GM18499 (cell line): ENCODE results near the gene KRT9.
"Not testable (repeated sequence)": the region's sequence is repeated elsewhere in the genome, so short reads cannot be mapped to it uniquely, and the experiment has no call there.

ENCODE experiments used
- ATAC-seq: cut with Tn5 transposase; IDR thresholded peaks from one replicate; pipeline ENCODE4 v1.9.1; 2021; ENCODE audit warnings: moderate number of reproducible peaks; ENCODE audit not compliant: insufficient read depth, unreplicated experiment

The KRT9 gene

DNA sequence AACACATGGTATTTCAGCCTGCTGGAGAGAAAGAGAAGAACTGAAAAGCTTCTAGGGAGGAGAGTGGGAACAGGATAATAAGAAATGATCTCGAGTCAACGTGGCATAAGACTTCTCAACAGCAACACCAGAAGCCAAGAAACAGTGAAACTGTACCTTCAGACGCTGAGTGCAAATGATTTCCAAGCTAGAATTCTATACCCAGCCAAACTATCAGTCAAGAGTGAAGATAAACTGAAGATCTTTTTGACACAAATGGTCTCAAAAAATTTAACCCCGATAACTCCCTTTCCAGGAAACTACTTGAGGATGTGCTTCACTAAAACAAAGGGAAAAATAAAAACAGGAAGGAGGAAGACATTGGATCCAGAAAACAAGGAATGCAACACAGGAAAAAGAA, 35.1 kb upstream of the KRT9 start:
- ATAC-seq: not testable (repeated sequence)

- no peak for ATAC-seq
Measured at GRCh38 chr17:41602524-41602923, 30.7 kb upstream of the KRT9 start.

GRCh38 chr17:41600318-41600717, 28.5 kb upstream of the KRT9 start:
- no peak for ATAC-seq

DNA sequence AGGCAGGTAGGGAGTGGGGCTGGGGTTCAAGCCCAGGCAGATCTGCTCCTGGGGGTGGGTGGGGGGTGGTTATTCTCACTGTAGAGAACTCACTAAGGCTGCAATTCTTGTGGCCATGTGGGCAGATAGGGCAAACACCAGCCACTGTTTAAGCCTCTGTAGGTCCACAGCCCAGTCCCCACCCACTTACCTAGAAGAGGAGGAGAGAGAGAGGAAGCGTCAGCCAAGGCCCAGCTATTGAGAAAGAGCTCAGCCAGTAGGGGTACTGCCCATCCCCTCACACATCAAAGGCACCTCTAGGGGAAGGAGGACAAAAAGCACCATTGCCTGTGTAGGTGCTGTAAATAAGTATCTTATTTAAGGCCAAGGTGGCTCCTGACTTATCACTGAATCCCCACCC, 27.8 kb upstream of the KRT9 start:
- no peak for ATAC-seq

- ATAC-seq: no peak
Measured at GRCh38 chr17:41595585-41595984, 23.7 kb upstream of the KRT9 start.

- ATAC-seq: no peak
Measured at GRCh38 chr17:41594363-41594915, 22.6 kb upstream of the KRT9 start.

DNA sequence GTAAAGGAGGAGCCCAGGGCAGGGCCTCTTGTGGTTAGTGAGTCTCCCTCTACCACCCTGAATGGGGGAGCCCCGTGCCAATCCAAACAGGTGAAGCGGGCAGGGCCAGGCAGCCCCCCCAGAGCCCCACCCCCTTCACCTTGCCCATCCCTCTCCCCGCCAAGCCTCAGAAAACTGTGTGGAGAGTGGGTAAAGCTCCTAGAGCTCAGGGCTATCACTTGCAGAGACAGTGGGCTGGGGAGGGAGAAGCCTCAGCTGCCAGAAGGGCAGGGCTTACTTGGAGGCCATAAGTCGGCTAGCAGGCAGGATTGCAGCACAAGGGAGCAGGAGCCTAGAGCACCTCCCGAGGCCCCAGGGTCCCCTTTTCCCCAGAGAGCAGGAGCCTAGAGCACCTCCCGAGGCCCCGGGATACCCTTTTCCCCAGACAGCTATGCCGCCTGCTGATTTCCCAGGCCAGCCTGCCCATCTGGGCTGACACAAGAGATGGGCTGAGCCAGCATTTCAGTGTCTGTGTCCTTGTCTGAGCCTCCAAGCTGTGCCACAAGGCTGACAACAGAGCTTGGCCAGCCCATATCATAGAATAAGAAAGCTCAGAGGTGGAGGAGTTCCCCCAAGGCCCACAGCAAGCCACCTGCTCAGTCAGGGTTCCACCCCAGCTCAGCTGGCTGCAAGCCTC, 21.6 kb upstream of the KRT9 start:
- ATAC-seq: no peak

DNA sequence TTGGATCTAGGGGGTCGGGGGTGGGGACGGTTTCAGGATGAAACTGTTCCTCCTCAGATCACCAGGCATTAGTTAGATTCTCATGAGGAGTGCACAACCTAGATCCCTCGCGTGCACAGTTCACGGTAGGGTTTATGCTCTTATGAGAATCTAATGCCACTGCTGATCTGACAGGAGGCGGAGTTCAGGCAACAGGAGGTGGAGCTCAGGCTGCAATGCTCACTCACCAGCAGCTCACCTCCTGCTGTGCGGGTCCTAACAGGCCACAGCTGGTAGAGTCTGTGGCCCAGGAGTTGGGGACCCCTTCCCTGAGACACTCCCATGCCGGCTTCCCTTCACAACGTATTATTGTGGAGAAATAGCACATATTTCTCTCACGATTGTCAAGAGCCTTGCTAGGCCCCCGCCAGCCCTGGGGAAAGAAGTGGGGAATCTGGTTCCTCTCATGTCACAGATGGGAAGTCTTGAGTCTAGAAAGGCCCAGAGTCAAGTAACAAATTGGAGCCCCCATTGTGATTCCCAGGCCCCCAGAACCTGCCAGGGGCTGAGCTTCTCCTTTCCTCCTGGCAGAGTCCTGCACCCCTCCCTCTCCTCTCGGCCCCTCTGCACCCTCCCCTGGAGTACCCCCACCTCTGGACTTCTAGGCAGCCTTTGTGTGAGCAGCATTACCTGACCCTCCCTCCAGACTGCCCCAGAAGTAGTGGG, 20.9 kb upstream of the KRT9 start:
- no peak for ATAC-seq

- ATAC-seq: no peak
Measured at GRCh38 chr17:41589301-41589700, 17.4 kb upstream of the KRT9 start.

- ATAC-seq: no peak
Measured at GRCh38 chr17:41588126-41588810, 16.4 kb upstream of the KRT9 start.

GRCh38 chr17:41586863-41587495, 15.1 kb upstream of the KRT9 start, which contains the start of gene KRT14:
Gene KRT14, minus strand, starts transcription at chr17:41586895. Its CDS starts 61 bp downstream, at chr17:41586834.
- no peak for ATAC-seq

GRCh38 chr17:41585301-41586056, 13.6 kb upstream of the KRT9 start:
- no peak for ATAC-seq

DNA sequence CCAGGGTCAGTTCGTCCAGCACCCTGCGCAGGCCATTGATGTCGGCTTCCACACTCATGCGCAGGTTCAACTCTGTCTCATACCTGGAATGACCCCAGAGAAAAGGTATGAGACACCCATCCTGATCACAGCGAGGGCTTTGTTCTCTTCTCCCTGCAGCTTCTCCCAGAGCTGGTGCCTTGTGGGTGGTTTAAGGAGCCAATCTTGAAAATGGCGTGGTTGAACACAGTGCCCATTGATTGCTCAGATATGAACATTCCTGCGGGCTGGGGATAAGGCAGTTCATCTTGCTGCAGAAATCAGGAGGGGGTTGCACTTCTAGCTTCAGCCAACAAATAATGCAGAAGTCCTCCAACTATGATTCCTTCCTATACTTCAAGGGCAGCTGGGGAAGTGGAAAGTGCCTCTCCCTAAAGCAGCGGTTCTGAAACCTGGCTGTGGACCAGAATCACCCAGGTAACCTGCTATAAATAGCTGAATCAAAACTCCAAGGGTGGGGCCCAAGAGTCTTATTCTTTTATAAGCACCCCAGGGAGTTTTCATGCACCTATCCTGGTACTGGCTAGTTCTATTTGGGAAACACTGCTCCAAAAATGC, 12.6 kb upstream of the KRT9 start:
- not testable (repeated sequence) for ATAC-seq

DNA sequence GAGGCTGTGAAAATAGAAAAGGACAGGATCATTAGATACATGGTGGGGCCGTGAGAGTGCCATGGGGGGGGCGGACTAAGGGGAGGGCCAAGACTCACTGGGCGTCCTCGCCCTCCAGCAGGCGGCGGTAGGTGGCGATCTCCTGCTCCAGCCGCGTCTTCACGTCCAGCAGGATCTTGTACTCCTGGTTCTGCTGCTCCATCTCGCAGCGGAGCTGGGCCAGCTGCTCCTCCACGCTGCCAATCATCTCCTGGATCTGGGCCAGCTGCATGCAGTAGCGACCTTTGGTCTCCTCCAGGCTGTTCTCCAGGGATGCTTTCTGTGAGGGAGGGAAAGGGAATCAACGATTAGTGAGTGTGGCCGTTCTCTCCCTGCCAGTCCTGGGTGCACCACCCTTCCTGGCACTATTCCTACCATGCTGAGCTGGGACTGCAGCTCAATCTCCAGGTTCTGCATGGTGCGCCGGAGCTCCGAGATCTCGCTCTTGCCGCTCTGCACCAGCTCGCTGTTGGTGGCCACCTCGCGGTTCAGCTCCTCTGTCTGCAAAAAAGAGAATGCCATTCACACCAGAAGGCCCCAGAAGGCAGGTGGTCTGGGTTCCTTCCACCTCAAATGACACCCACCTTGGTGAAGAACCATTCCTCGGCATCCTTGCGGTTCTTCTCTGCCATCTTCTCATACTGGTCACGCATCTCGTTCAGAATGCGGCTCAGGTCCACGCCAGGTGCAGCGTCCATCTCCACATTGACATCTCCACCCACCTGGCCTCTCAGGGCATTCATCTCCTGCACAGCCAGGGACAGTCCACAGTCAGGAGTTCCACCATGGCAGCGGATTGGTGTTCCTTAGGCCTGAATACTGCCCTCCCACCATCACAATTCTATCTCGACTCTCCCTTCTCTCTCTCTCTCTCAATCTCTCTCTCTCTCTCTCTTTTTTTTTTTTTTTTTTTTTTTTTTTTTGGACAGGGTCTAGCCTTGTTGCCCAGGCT, 11.6 kb upstream of the KRT9 start:
- no peak for ATAC-seq

DNA sequence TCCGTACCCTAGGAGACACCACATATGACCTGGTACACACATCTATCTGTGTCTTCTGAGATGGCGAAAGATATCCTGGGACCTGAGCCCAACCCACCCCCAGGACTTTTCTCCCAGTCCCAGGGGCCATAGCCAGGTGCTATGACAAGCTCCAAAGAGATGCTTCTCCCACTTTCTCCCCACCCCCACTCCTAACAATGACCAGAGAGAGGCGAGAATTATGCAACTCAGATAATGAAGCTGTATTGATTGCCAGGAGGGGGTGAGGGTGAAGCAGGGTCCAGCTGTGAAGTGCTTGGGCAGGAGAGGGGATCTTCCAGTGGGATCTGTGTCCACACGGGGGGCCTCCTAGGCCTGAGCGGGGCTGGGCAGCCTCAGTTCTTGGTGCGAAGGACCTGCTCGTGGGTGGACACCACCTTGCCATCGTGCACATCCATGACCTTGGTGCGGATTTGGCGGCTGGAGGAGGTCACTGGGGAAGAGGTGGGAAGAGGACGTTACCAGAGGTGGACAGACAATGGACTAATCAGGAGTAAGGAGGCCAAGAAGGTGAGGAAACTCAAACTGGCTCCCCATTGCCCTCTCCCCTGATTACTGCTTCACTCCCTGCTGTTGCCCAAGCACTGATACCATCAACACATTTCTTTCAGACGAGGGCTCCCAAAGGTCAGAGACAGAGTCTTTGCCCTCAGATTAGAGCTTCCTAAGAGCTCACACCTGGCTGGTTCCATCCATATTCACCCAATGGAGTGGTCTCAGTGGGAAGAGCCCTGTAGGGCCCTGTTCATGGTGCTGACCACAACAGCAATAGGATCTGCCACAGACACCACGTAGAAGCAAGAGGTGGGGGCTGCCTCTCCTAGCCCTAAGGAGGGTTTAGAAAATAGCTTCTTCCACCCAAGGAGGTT, 10.5 kb upstream of the KRT9 start:
- ATAC-seq: not testable (repeated sequence)

DNA sequence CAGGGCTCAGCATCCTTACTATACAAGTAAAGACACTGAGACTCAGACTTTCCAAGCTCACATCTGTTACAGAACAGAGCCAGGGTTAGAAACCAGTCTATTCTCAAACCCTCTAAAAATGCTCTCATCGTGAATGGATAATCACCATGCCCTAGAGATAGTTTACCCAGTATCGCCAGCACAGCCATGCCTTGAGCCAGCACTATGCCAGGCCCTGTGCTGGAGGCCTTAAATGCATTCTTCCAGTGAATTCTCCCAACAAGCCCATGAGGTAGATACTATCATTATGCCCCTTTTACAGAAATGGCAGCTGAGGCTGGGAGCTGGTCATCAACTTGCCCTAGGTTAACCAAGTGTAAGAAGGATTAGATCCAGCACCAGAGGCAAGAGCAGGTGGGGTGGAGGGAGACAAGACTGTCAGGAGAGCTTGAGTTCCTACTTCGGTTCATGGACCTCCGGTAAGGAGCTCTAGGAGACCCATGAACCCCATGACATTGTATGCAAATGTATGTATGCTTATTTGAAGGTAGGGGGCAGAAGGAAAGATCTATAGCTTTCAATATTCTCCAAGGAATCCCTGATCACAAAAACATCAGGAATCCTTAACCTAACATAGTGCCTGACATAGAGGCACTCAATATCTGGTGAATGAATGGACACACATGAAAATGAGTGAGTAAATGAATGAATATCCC, 9.7 kb upstream of the KRT9 start:
- ATAC-seq: no peak
